DMS 273 (cell line): Measurements from ENCODE around the gene HINFP.

Source experiments
- DNase-seq: peaks from one replicate; lab custom pipeline; 2025; ENCODE audit not compliant: unreplicated experiment; lab: John Stamatoyannopoulos, UW

Gene HINFP, protein sequence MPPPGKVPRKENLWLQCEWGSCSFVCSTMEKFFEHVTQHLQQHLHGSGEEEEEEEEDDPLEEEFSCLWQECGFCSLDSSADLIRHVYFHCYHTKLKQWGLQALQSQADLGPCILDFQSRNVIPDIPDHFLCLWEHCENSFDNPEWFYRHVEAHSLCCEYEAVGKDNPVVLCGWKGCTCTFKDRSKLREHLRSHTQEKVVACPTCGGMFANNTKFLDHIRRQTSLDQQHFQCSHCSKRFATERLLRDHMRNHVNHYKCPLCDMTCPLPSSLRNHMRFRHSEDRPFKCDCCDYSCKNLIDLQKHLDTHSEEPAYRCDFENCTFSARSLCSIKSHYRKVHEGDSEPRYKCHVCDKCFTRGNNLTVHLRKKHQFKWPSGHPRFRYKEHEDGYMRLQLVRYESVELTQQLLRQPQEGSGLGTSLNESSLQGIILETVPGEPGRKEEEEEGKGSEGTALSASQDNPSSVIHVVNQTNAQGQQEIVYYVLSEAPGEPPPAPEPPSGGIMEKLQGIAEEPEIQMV

DNA sequence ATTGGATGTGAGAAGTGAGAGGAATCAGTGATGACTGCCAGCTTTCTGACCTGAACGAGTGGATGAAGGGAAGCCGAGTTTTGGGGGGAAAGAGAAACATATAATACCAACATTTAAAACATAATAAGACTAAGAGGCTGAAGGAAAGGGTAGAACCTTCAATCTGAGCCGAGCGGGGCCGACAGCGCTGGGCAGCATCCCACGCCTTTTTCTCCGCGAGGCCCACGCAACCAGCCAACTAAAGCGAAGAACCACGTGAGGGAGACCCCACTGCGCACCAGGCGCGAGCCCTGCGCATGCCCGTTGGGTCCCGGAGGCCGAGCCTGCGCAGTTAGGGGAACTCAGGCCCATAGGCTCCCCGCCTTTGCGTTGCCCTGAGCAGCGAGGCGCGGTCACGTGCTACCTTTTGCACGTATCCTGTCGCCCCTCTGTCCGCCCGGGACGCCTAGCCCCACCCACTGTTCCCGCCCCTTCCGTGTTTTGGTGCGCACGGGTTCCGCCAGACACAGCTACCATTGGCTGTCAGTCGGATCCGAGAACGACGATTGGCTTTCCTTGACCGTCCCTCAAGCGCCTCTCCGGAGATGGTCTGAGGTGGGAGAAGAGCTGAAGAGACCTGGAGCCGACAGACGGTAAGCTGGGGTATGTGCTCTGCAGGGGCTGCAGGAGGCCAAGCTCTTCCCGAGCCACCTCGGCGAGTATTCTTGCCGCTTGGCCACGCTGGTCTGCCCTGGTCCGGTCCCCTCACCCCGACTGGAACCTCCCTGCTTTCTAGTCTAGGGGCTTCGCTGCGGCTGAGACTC lies at the start of gene HINFP:
HINFP (plus strand) TSS at position 573 of the 803 bp plus-strand sequence. CDS start 5,365 bp downstream, outside the sequence.
- DNase-seq, result peak; percentile 99

- no peak for DNase-seq
Observed at GRCh38 chr11:119077839-119078238, 43.5 kb upstream of the HINFP start.

GRCh38 chr11:119078675-119079420 lies 42.5 kb upstream of the HINFP start:
- no peak for DNase-seq

DNA sequence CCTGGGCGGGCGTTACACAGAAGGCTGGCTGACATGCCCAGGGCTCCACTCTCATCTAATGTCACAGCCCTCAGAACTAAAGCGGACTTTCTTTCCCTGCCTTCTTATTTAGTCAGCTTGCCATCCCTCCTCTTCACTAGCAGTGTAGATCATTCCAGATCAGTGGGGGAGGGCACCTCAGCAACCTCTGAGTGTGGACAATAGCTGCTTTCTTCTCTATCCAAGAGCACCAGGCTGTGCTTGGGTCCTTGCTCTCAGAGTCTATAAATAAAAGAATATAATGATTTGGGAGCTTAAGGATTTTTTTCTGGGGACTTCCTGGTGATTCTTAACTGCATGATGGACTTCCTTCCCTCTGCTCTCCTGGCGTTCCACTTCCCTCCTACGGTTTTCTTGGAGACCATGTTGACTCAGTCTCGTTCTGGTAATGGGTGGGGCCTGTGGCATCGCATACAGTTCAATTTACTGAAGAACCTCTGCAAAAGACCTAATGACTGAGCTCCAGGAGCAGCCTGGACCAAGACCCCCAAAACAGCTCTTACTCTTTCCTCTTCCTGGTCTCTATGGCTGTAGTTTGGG lies 39.6 kb upstream of the HINFP start:
- DNase-seq, result no peak

GRCh38 chr11:119084663-119085436 lies 36.5 kb upstream of the HINFP start, which contains the start of gene HMBS:
TSS of gene HMBS (plus strand) at chr11:119084881. CDS start at chr11:119085034, 153 bp downstream.
- peak; percentile 95 for DNase-seq

GRCh38 chr11:119085437-119085847 lies 35.9 kb upstream of the HINFP start:
- DNase-seq, result peak; percentile 42

DNA sequence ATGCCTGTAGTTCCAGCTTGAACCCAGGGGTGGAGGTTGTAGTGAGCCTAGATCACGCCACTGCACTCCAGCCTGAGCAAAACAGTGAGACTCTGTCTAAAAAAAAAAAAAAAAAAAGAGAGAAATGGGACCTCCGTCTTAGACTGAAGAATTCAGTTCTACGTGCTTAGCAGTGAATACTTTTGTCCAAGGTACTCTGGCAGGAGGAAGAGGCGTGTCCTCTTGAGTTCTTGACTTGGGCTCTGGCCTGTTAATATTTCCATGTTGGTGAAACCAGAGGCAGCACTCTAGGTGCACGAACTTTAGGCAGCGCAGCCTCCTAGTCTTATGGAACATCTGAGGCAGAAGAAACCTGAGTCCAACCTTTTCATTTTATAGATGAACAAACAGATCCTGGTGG lies 34.3 kb upstream of the HINFP start:
- DNase-seq, result no peak

DNA sequence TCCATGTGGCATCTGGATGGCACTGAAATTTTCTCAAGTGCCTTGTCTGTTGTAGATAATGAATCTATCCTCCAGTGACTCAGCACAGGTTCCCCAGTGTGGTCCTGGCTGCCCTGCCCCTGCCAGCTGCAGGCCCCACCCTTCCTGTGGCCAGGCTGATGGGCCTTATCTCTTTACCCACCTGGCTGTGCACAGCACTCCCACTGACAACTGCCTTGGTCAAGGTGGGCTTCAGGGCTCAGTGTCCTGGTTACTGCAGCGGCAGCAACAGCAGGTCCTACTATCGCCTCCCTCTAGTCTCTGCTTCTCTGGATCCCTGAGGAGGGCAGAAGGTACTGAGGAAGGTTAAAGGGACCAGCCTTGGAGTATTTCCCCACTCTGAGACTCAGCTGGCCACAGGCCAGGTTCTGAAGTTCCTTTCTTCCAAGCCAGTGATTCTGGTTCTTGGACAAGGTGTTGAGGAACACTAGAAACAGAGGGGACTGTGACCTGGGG lies 33.6 kb upstream of the HINFP start:
- peak; percentile 62 for DNase-seq

DNA sequence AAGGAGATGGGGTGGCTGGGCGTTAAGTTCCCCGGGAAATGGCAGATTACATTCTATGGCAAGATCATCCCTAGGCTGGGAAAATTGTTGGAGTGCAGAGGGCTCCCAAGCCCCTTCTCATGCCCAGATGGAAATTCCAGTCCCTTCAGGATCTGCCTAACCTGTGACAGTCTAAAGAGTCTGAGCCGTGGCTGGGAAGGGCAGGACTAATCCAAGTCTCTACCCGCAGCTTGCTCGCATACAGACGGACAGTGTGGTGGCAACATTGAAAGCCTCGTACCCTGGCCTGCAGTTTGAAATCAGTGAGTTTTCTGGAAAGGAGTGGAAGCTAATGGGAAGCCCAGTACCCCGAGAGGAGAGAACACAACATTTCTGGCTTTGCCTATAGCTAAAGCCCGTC lies 33.0 kb upstream of the HINFP start:
- no peak for DNase-seq

DNA sequence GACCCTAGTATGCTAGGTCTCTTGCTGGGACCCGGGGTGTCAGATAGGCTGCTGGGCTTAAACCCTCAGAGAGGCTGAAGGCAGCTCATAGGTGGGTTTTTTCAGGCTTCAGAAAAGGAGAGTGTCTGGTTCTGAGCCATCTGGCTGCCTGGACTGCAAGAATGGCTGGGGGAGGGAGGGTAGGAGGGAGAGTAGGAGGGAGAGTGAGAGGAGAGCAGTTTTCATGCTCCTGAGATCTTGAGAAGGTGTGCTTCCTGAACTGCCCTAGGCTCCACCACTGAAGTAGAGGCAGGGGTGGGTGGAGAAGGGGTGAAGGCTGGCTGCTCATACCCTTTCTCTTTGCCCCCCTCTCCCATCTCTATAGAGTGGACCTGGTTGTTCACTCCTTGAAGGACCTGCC lies 32.1 kb upstream of the HINFP start:
- DNase-seq, result peak; percentile 62

DNA sequence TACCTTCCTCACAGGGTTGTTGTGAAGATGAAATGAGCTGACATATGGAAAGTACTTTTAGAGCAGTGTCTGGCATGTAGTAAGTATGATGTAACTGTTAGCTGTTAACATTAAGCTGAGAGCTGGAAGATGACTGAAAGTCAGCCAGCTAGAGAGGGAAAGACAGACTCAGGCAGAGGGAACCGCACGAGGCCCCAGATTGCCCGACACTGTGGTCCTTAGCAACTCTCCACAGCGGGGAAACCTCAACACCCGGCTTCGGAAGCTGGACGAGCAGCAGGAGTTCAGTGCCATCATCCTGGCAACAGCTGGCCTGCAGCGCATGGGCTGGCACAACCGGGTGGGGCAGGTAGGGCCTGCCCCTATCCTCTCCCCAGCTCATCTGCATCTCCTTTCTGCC lies 30.2 kb upstream of the HINFP start:
- DNase-seq, result peak; percentile 78

DNA sequence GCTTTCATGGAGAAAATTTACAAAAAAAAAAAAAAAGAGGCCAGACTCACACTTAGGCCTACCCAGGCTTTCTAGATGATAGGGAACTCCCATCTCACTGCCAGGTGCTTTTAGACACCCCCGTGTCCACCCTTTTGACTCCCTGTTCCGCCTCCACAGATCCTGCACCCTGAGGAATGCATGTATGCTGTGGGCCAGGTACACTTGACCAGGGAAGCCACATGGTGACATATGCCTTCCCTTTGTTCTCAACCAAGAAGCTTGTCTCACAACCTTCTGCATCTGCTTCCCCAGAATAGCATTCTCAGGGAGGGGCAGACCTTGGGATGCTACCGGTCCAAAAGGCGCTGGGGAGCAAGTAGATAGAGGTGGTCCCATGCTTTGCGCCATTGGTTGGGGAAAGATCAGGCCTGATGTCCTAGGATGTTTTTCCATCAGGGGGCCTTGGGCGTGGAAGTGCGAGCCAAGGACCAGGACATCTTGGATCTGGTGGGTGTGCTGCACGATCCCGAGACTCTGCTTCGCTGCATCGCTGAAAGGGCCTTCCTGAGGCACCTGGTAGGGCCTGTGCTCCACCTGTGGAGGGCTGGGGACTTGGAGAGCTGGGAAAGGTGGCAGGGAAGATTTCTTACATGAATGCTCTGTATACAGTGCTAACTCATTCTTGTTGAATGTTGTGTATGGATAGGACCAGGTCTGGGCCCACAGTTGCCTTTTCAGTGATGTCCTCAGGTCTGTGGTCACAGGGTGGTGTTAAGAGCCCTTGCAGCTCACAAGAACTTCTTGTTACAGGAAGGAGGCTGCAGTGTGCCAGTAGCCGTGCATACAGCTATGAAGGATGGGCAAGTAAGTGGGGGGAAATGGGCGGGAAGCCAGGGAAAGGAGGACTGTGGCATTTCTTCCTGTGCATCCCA lies 29.2 kb upstream of the HINFP start:
- peak; percentile 24 for DNase-seq

GRCh38 chr11:119092880-119093842 lies 28.2 kb upstream of the HINFP start:
- DNase-seq, result peak; percentile 38

GRCh38 chr11:119093942-119094815 lies 27.2 kb upstream of the HINFP start:
- DNase-seq, result peak; percentile 50

- DNase-seq, result peak; percentile 77
Observed at GRCh38 chr11:119094816-119095065, 26.6 kb upstream of the HINFP start.

DNA sequence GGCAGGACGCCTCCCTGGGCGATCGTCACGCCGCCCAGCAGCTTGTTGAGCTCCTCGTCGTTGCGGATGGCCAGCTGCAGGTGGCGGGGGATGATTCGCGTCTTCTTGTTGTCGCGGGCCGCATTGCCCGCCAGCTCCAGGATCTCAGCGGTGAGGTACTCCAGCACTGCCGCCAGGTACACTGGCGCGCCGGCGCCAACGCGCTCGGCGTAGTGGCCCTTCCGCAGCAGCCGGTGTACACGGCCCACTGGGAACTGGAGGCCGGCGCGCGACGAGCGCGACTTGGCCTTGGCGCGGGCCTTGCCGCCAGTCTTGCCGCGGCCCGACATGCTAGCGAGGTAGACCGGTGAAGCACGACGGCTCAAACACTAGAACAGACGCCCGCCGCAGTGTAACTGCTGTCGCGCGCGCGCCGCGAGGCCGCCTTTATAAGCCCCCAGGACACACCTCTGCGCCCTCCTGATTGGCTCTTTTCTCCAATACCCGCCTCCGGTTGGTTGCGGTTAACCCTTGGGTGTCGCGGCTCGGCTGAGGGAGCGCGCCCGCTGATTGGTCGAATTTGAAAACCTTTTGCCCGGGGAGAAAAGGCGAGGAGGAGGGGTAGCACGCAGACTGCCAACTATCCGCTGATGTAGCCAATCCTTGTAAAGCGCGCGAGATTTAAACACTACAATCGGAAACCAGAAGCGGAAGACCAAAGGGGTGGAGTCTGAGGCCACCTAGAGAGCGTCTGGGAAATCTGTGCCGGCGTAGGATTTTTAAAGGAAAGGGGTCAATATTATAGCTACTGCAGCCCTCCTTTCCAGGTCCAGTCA lies 26.1 kb upstream of the HINFP start:
- peak; percentile 98 for DNase-seq
